SH-SY5Y (cell line): ENCODE data around the gene EFCAB6.

Source experiments
- GATA2 ChIP-seq: IDR thresholded peaks from 2 replicates; pipeline ENCODE4 v1.6.1; 2011; ENCODE audit warnings: mild to moderate bottlenecking, low read depth, low read length
- GATA3 ChIP-seq: IDR thresholded peaks from 2 replicates; pipeline ENCODE4 v1.6.1; 2011; ENCODE audit warnings: low read depth, mild to moderate bottlenecking, low read length, moderate library complexity

- no peak for TF ChIP-seq GATA2
- TF ChIP-seq GATA3: no peak
Observed at GRCh38 chr22:43754176-43754575, 57.9 kb downstream of the EFCAB6 start.
